ENCODE measurements around the gene MCUB. TPM values are rescaled to one million over a fixed set of nuclear protein-coding genes. Genes with fewer than 3 reads are reported as not detected.

The MCUB gene
- total RNA-seq, 1 experiment from 2014 or later = 18.6 TPM

GRCh38 chr4:109699553-109700225 is 139.6 kb downstream of the MCUB start:
- H3K9me2 ChIP-seq (ENCODE audit: insufficient read depth) = no peaks in the 10 kb centered on the region
- no peaks in the 10 kb centered on the region; a peak in 1 of 4 replicates for H3K36me3 ChIP-seq (ENCODE audit: control insufficient read depth in 1 of 2, insufficient read depth in 2 of 2, low read length in 2 of 2)
- H3K4me3 ChIP-seq (replicated peaks in 1 of 2; ENCODE audit: low read depth in 1 of 2, low read length in 2 of 2) = no peak overlapping the region
- intact Hi-C loops (cut with micrococcal nuclease) = loop anchor here (5.0 to 10.0 kb wide), 4 partner anchors 103 to 278 kb away; partner anchors contain the start of genes CFI and GAR1
- H3K4me1 ChIP-seq (ENCODE audit: control insufficient read depth in 1 of 2, insufficient read depth in 2 of 2, low read length in 2 of 2) = peaks cover 13 to 21% of the 10 kb centered on the region in 2 experiments; a peak in 3 of 4 replicates
- TF ChIP-seq FOSL1 (IDR thresholded peaks at IDR 0.05; ENCODE audit: low read depth) (no peak), SRF (IDR thresholded peaks at IDR 0.05; ENCODE audit: low read depth) (no peak), CTCF (IDR thresholded peaks at IDR 0.05 in 2 of 3, conservative IDR thresholded peaks at IDR 0.05 in 1 of 3; ENCODE audit: borderline replicate concordance in 1 of 3, insufficient read depth in 1 of 3, low read depth in 2 of 3, low read length in 2 of 3) (no peak), EZH2 (IDR thresholded peaks at IDR 0.05) (no peak), REST (IDR thresholded peaks at IDR 0.05; ENCODE audit: low read depth) (no peak), POLR2A (IDR thresholded peaks at IDR 0.05; ENCODE audit: borderline replicate concordance, extremely low read depth, insufficient read depth, insufficient read length) (no peak), CEBPB (IDR thresholded peaks at IDR 0.05; ENCODE audit: low read depth) (no peak), SP1 (IDR thresholded peaks at IDR 0.05; ENCODE audit: low read depth) (no peak), EZH2phosphoT487 (IDR thresholded peaks at IDR 0.05; ENCODE audit: borderline replicate concordance) (no peak), ZNF274 (IDR thresholded peaks at IDR 0.05; ENCODE audit: low read depth, low read length) (no peak), RAD21 (IDR thresholded peaks at IDR 0.05; ENCODE audit: low read depth) (no peak), POLR2AphosphoS5 (IDR thresholded peaks at IDR 0.05; ENCODE audit: low read depth, low read length) (no peak), TCF7L2 (IDR thresholded peaks at IDR 0.05; ENCODE audit: borderline replicate concordance, extremely low read depth, insufficient read depth, insufficient read length) (no peak), YY1 (IDR thresholded peaks at IDR 0.05; ENCODE audit: extremely low read depth, insufficient replicate concordance, low read depth, low read length) (no peak)
- H4K20me1 ChIP-seq (ENCODE audit: insufficient read depth) = no peaks in the 10 kb centered on the region
- no peak overlapping the region for H3K4me2 ChIP-seq (ENCODE audit: low read length)
- no peaks in the 10 kb centered on the region for H3K9me3 ChIP-seq (ENCODE audit: control insufficient read depth in 1 of 2, insufficient read depth in 1 of 2, low read depth in 1 of 2, low read length in 2 of 2)
- no peak for DNase-seq (ENCODE audit: low read depth, low spot score)
- ChIA-PET POLR2A (no interaction called here), CTCF (no interaction called here), RAD21 (ENCODE audit: low non-redundant PET in 1 of 2, low total read pairs in 2 of 2, uncharacterized antibody in 2 of 2, unreplicated experiment in 2 of 2) (no interaction called here)
- H3K27me3 ChIP-seq (ENCODE audit: insufficient read depth, low read length) = no peaks in the 10 kb centered on the region
- BruUV-seq (replicated peaks) = no TSS peak
- no peak for ATAC-seq
- H3K27ac ChIP-seq (ENCODE audit: low read depth, low read length) = no peak overlapping the region
- no peak overlapping the region for H3K9ac ChIP-seq (ENCODE audit: low read length)
- H2AFZ ChIP-seq (ENCODE audit: low read depth, low read length, poor library complexity, severe bottlenecking) = no peak overlapping the region
- no peaks in the 10 kb centered on the region for H3K79me2 ChIP-seq (ENCODE audit: insufficient read depth, low read length)
